Measurements from ENCODE around the gene BMP2K. TPM values are rescaled to one million over a fixed set of nuclear protein-coding genes. Genes with fewer than 3 reads are reported as not detected.

Gene BMP2K
- total RNA-seq, 2 experiments from 2014 or later: 10.3 to 12.4 TPM

- ChIA-PET POLR2A (no interaction called here), CTCF (interaction anchor here (1.0 to 1.6 kb wide), 2 partner anchors 79 to 129 kb away, joined by 3 to 5 read pairs; no protein-coding TSS in a partner anchor)
- no peak for TF ChIP-seq CTCF (IDR thresholded peaks at IDR 0.05)
- intact Hi-C loops (cut with micrococcal nuclease): loop anchor here (10.0 kb wide), 1 partner anchor 90 kb away; no protein-coding TSS in a partner anchor
- H3K4me3 Mint-ChIP-seq: peak overlapping the region; percentile 85
- DNase-seq (peak; percentile 29), ATAC-seq (no peak)
- H3K36me3 Mint-ChIP-seq (ENCODE audit: low read depth): no peaks in the 10 kb centered on the region
- H3K9me3 Mint-ChIP-seq: no peaks in the 10 kb centered on the region
- peaks cover 36% of the 10 kb centered on the region for H3K4me1 Mint-ChIP-seq (ENCODE audit: low read depth)
- H3K27ac Mint-ChIP-seq: peak overlapping the region; percentile 57
- H3K27me3 Mint-ChIP-seq: no peaks in the 10 kb centered on the region
These were observed 1.7 kb upstream of the BMP2K start for GRCh38 chr4:78774417-78774816.

GRCh38 chr4:78775303-78776078, 659 bp upstream of the BMP2K start:
- no peak for TF ChIP-seq CTCF (IDR thresholded peaks at IDR 0.05)
- no peaks in the 10 kb centered on the region for H3K27me3 Mint-ChIP-seq
- peak overlapping the region; percentile 85 for H3K4me3 Mint-ChIP-seq
- DNase-seq: peak; percentile 84
- intact Hi-C loops (cut with micrococcal nuclease): loop anchor here (5.0 to 10.0 kb wide), 2 partner anchors 89 to 118 kb away; no protein-coding TSS in a partner anchor
- H3K36me3 Mint-ChIP-seq (ENCODE audit: low read depth): no peaks in the 10 kb centered on the region
- no peaks in the 10 kb centered on the region for H3K9me3 Mint-ChIP-seq
- peak; percentile 68 for ATAC-seq
- ChIA-PET CTCF (interaction anchor here (1.3 kb wide), 1 partner anchor 163 kb away, joined by 4 read pairs; no protein-coding TSS in a partner anchor), POLR2A (no interaction called here)
- peak overlapping the region; percentile 97 for H3K27ac Mint-ChIP-seq
- peaks cover 31% of the 10 kb centered on the region for H3K4me1 Mint-ChIP-seq (ENCODE audit: low read depth)

GRCh38 chr4:78776729-78777575, 802 bp downstream of the BMP2K start:
- H3K36me3 Mint-ChIP-seq (ENCODE audit: low read depth): no peaks in the 10 kb centered on the region
- POLR2A ChIA-PET: interaction anchor here (0.7 kb wide), 3 partner anchors 9 to 118 kb away, joined by 3 to 4 read pairs (median 3); no protein-coding TSS in a partner anchor
- no peak for TF ChIP-seq CTCF (IDR thresholded peaks at IDR 0.05)
- peak; percentile 69 for ATAC-seq
- CTCF ChIA-PET: interaction anchor here (0.9 to 1.3 kb wide), 2 partner anchors 11 to 164 kb away, joined by 3 to 4 read pairs; no protein-coding TSS in a partner anchor
- peaks cover 27% of the 10 kb centered on the region for H3K4me1 Mint-ChIP-seq (ENCODE audit: low read depth)
- H3K27me3 Mint-ChIP-seq: no peaks in the 10 kb centered on the region
- H3K9me3 Mint-ChIP-seq: no peaks in the 10 kb centered on the region
- H3K27ac Mint-ChIP-seq: peak overlapping the region; percentile 82
- H3K4me3 Mint-ChIP-seq: peak overlapping the region; percentile 87
- intact Hi-C loops (cut with micrococcal nuclease): loop anchor here (5.0 to 10.0 kb wide), 2 partner anchors 88 to 120 kb away; no protein-coding TSS in a partner anchor
- peak; percentile 78 for DNase-seq

- TF ChIP-seq CTCF (IDR thresholded peaks at IDR 0.05): no peak
- Mint-ChIP-seq H3K27me3 (no peaks in the 10 kb centered on the region), H3K4me3 (peak overlapping the region; percentile 87), H3K36me3 (ENCODE audit: low read depth) (no peaks in the 10 kb centered on the region), H3K4me1 (ENCODE audit: low read depth) (peaks cover 24% of the 10 kb centered on the region), H3K27ac (no peak overlapping the region), H3K9me3 (no peaks in the 10 kb centered on the region)
- no peak for DNase-seq
- ChIA-PET POLR2A (interaction anchor here (0.7 kb wide), 3 partner anchors 8 to 119 kb away, joined by 3 to 4 read pairs (median 3); no protein-coding TSS in a partner anchor), CTCF (no interaction called here)
- no peak for ATAC-seq
- intact Hi-C loops (cut with micrococcal nuclease): loop anchor here (5.0 to 10.0 kb wide), 2 partner anchors 87 to 120 kb away; no protein-coding TSS in a partner anchor
These were observed 1.4 kb downstream of the BMP2K start for GRCh38 chr4:78777576-78777940.

Measured in activated CD8-positive, alpha-beta T cell treated with anti-CD3 and anti-CD28 coated beads for 36 hours (primary cell).